ENCODE measurements around the gene KDR.

KDR gene

DNA sequence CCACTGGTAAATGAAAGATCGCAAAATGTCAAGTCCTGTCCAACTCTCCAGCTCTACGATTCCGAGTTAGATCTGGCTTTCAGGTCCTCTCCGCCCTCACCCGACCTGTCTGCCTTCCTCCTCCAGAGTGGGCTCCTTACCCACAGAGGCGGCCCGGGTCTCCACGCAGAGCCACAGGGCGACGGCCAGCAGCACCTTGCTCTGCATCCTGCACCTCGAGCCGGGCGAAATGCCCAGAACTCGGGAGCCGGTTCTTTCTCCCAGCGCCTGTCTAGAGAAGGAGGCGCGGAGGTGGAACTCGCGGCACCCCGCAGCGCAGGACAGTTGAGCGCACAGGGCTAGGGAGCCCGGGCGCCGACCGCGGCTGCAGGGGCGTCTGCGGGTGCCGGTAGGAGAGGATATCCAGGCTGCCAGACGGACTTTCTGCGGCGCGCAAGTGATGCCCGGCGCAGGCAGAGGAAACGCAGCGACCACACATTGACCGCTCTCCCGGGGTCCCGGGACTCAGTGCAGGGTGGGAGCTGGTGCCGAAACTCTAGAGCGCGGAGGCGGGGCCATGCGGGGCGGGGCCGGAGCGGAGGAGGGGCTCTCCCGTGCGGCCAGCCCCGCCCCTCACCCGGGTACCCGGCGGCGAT lies at the start of gene KDR:
KDR (minus strand) TSS at position 509 of the 635 bp plus-strand sequence; CDS start at position 207, 302 bp downstream.
- no peak for DNase-seq

DNA sequence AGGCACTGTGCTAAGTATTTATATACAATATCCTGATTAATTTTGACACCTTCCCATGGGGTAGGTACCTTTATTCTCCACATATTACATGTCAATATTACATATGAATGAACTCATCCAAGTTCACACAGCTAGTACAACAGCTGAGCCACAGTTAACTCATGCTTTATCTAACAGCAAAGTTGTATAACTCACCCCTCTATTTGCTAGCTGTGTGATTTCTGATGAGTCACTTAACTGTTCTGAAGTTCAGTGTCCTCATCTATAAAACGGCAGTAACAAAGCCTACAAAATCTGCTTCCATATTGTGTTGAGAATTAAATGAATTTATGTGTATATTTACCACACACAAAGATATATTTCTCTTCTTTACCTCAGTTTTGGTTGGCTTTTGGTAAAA lies 48.2 kb upstream of the KDR start:
- no peak for DNase-seq

DNA sequence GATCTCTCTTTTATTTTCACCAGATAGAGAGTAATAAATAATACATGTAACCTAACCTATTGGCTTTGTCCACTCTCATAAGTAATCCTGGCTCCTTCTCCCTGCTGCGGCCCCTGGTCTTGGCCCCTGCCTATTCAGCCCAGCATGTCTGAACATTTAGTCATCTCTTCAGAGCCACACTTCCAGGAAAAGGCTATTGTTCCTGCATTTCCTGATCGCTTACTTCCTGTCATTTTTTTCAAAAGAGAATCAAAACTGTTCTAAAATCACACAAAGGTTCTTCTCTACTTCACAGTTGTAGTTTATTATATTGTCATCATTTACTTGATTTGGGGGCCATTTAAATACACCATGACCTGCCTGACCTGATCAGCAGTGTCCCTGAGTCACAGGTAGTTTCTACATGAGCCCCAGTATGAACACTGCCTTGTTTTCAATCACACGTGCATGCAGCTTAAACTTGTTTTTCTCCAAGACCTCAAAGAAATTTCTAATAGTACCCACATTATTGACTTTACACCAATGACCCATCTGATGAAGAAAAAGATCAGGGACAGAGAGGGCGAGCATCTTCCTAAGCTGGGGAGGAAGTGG lies 47.4 kb upstream of the KDR start:
- DNase-seq, result no peak

DNA sequence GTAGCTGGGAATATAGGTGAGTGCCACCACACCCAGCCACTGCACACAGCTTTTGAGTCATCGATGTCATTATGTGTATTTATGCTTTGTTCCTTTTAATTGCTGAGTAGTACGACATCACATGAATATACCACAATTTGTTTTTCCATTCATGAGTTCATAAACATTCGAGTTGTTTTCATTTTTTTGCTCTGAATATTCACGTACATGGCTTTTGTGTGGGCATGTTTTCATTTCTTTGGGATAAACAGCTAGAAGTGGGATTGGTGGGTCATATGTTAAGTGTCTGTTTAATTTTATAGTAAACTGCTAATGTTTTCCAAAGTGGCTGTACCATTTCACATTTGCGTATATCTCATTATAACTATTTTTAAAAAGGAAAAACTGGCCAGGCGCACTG lies 45.1 kb upstream of the KDR start:
- DNase-seq, result no peak

DNA sequence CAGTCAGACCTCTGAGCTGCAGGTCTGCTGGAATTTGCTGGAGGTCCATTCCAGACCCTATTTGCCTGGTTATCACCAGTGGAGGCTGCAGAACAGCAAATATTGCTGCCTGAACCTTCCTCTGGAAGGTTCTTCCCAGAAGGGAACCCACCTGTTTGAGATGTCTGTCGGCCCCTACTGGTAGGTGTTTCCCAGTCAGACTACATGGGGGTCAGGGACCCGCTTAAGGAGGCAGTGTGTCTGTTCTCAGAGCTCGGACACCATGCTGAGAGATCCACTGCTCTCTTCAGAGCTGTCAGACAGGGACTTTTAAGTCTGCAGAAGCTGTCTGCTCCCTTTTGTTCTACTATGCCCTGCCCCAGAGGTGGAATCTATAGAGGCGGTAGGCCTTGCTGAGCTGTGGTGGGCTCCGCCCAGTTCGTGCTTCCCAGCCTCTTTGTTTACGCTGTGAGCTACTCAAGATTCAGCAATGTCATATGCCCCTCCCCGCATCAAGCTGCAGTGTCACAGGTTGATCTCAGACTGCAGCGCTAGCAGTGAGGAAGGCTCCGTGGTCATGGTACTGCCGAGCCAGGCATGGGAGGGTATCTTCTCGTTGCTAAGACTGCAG lies 44.1 kb upstream of the KDR start:
- no peak for DNase-seq

DNA sequence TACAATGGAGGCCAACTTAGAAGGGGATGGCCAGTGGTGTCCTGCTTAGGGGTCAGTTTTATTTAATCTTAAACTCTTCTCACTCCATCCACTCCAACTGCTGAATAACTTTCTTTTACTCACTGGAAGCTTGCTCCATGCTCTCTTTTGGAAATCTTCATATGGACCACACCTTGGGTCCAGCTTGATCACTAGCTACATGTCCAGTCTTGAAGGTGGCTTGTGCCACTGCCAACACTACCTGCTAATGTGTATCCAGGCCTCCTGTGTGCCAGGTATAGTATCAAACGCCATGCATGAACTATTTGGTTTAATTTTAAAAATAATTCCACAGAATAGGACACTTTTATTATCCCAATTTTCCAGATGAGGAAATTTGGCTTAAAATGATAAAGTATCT lies 37.0 kb upstream of the KDR start:
- no peak for DNase-seq

DNA sequence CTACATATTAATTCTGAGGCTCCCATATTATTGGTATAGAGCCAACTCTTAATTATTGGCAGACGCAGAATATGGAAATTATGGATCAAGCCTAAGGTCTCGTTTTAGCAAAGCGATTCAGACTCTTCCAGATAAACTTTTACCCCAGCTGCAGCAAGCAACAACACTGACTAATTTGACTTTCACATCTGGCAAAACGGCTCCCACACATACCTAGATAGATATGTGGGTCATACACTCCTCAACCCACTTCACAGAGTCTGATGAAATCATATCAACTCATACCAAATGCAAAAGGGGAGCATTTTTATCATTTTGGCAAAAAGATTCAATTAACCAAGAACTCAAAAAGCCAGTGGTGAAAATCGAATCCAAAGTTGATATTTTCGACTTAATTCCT lies 36.3 kb upstream of the KDR start:
- no peak for DNase-seq

DNA sequence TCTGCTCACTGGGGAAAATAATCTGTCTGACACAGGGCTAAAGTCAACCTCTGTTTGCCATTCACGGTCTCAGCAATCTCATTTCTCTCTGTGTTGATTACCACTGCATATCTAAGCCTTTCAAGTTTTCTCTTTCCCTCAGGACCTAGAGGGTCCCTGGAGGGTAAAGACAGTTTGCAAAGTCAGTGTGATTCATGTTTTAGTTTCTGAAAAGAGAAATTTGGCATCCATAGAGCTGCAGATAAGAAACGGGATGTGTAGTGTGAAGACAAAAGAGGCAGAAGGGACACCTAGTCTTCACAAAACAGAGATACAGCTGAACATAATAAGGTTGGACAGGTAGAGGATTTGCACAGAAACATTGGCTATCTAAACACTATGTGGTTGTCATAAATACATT lies 34.5 kb upstream of the KDR start:
- no peak for DNase-seq

DNA sequence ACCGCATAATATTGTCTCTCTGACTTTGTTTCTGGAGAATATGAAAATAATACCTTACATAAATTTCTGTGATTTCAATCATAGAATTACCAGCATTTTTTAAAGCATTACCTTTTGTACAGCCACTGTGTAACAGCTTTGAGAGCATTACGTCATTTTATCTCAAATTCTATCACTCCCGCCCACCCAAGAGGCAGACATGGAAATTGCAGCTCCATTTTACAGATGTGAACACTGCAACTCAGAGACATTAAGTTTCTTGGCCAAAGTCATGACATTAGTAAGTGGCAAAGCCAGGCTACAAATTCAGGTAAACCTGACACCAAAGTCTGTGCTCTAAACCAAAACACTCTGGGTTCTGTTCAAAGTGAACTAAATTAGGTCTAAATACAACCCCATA lies 33.6 kb upstream of the KDR start:
- no peak for DNase-seq

DNA sequence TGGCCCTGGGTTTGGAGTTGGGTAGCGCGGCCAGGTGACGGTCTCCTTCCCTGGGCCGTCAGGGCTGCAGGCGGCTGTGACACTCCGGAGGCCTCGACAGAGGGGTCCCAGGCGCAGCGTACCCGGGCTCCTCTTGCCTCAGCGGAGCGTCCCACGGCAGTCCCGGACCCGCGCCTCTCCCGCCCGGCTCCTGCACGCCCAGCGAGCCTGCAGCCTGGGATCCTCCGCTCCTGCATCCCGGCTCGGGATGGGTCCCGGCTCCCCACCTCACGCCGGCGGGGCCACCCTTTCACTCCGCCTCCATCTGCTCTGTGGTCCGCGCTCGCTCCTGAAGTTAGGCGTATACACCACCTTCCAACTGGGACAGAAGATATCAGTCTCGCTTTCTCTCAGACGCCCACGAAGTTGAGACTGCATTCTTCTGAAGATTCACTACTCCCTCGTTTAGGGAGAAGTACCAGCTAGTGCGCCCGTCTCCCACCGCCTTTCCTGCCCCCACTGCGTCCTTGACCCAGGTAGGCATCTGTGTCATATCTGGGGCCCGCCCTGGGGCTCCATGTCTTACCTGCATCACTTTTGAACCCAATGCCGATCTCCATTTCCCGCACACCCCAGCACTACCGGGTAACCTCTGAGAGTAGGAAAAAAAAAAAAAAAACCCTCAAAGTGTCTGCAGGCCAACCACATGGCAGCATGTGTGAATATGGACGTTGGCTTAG lies 32.3 kb upstream of the KDR start:
- DNase-seq, result no peak

DNA sequence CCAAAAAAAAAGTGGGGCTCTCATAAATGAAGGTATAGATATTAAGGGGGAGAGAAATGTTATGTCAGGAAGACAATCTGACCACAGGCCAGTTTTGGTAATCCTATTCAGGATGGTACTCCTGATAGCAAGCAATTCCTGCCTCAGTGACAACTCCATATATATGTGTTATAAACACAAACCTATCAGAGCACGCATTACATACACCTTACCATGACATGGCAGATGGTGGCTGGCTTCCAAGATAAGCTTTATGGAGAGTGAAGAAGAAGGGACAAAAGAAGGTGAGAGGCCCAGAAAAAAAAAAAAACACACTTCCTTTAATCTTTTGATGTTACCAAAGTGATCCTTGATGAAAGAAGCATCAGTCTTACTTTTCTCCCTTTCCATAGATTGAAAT lies 29.5 kb upstream of the KDR start:
- DNase-seq, result no peak

DNA sequence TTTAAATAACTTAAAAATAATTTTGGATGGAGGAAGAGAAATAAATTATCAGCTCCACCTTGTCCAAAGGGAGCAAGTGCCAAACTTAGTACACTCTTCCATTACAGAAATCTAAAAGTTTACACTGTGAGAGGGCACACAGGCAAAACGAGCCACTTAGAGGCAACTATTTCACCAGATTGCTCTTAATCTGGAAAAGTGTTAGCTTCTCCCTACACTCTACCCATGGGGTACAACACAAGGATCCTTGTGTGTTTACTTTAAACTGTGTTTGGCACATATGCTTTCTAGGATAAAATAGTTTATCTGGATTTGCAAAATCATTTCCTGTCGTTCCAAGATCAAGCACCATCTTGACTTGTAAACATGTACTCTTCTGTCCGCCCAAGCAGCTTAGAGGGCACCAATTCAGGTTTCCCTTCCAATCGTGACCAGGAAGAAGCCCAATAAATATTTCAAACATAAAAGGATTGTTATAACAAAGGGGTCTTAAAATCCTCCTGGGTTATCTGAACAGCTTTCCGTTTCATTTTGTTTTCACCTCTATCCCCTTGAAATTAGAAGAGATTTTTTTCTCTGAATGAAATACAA lies 29.0 kb upstream of the KDR start:
- no peak for DNase-seq

DNA sequence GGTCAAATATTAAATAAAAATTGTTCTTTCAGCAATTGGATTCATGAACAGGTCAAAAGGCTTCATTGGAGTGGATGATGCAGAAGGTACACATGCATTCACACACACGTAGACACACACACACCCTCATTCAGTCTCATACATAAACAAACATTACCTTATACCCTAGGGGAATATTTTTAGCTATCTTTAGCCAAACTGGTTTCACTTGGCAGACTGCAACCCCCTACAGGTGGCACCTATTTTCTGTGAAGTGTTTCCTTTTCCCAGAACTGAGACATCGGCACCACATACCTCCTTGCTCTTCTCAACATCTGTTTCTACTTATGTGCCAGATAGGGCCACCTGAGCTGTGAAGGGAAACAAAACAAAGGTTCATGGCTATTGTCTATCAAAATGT lies 18.5 kb upstream of the KDR start:
- no peak for DNase-seq

DNA sequence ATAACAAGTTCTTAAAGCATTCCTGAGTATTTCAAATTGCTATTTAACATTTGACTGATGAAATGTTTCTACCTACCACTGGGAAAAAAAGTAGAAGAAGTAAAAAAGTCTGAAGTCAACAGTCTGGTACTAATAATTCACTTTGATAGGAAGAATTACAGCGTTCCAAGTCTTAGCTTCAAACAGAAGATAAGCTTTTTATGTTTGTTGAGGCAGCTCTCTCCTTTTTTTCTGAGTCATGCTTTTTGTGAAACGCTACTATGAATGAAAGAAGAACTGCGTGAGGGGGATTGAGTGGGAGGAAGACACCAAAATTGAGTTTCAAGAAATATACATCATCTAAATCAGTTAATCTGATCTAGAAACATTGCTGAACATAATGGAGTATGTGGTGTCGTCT lies 13.0 kb upstream of the KDR start:
- DNase-seq, result no peak

DNA sequence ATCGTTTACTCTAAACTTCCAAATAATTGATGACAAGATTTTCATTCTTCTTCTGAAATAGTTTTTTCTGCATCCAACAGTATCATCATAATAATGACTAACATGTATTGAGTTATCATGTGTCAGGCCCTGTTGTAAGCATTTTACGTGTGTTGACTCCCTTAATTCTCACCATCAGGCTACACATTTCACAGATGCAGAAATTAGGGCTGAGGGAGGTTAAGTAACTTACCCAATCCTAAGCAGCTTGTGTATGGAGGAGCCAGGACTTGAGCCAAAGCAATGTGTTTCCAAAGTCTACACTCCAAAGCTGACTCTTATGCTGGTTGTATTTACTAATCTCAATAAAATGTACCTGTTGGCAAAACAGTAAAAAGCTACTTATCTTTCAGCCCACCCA lies 11.2 kb upstream of the KDR start:
- DNase-seq, result no peak

DNA sequence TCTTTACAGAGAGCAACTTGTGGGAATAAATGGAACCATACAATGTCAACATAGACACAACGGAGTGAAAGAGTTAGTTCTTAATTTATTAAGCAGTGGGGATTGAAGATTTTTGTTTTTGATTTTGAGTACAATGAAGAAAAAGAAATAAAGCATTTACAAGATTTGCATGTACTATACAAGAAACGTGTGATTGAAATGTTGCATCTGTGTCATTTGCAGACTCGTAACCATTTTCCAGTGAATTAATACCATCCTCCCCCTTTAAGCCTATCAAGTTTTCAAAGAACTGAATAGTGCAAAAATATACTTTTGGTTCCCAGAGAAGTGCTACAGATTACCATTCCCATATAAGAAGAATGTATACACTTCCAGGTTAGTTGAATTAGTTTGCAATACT lies 8.6 kb upstream of the KDR start:
- no peak for DNase-seq

DNA sequence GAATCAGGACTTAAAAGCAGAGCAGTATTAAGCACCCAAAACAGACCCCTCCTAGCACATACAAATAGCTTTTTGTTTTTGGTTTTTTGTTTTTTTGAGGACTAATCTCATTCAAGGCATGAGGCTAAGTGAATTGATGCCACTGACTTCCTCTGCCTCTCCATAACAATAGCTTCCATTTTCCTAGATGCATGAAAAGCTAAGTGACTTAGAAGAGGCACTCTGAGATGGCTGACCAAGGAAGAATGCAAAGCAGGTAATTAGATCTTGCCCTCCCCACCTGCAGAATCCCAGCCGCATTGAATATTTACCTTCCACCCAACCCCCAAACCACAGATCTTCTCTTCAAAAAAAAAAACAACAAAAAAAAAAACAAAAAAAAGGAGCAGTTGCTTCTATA lies 7.4 kb upstream of the KDR start:
- DNase-seq, result no peak

DNA sequence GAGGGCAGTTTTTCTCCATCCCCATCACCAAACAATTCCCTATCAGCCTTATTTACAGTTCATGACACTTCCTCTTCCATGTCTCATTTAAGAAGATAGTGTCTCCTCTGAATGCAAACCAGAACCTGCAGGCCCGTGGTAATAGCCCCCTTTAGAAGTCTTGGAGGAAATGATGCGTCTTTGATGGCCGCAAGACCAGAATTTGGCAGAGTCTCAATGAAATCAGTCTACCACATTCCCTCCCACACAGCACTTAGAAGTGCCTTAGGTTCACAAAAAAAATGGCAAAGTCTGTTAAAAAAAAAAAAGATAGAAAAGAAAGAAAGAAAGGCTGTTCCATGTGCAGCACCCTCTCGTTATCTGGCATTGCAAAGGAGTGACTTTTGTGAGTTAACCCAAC lies 2.1 kb upstream of the KDR start:
- DNase-seq, result no peak

DNA sequence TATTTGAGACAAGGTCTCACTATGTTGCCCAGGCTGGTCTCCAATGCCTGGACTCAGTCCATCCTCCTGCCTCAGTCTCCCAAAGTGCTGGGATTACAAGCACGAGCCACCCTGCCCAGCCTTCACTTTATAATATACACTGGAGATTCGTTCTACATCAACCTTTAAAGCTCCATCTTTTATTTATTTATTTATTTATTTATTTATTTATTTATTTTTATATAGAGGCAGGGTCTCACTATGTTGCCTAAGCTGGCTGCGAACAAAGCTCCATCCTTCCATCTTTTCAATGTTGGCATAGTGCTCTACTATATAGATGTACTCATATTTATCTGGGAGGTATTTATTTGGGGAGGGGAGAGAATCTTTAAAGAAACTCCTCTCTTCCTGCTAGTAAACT lies 1.7 kb upstream of the KDR start:
- no peak for DNase-seq

DNA sequence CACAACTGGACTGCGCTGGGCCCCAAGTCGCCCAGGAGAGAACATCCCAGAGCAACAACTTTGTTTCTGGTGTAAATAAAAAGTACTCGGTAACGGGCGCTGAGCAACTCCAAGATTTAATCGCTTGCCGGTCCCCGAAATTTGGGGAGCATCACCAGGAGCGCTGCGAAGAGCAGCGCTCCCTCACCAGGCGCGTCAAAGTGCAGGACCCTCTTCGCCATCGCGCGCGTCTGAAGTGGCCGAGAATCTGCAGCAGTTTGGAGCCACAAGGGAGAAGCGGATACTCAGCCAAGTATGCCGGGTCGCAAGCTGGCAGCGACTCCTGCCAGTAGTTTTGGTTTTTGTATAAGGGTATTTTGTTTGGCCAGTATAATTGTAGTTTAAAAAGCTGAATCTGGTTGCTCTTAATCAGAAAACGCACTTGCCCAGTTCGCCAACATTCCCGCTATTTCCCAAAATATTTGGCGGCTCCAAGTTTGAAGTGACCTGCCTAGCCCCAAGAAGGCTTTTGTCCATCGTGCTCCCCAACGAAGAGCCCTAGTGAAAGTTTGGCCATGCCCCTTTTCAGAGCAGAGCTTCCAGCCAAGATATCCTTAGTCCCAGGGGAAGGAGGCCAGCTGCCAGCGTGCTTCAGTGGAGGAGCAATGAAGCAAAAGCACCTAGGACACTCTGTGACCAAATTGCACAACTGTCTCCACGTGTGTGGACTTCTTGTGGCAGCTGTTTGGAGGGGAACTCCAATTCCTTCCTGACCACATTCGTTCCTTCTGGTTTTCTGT lies 557 bp upstream of the KDR start:
- DNase-seq, result no peak

DNA sequence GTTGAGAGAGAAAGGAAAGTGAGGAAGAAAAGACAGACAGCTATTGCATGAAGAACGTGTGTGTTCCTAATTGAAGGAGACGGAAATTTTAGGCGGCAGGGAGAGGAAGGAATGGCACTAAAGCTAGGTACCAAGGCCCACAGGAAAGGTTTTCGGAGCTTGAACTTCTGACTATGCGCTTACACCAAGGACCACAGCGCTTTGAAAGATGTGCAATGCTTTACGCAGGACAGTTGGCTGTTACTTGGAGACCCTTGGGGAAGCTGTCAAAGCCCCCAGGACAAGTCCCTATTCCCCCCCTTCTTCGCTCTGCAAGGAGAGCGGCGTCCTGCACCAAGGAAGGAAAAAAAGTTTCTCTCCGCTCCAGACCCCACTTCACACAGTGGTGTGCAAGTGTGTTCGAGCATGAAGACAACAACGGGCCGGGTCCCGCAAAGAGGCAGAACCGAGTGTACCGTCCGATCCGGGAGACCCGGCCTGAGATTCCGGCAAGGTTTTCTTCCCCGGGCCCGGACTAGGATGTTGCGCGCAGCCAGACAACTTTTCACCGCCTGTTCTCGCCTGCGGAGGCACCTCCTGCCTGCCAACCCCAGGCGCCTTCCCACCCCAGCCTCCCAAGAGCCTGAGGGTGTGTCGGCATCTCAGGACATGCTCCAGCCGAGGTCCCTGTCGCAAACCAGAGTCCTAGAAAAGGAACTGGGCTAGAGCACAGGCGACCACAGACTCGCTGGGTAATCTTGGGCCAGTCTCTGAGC lies 896 bp downstream of the KDR start:
- no peak for DNase-seq

DNA sequence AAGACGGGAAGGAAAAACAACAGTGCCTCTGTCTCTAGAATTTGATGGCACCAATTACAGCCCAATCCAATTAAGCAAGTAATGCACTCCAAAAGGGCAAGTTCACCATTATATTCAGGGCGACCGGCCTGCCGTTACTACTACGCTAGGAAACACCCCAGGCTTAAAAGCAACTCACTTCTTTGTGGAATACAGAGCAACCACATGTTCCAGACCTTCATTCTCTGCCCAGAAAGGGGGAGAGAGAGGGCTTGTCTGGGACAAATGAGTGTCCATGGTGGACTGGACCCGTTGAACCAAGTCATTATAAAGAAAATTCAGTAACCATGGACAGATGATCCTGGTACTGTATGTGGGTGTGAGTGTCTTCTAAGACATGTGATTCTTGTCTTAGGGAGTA lies 1.6 kb downstream of the KDR start:
- DNase-seq, result no peak

All from CD4-positive, alpha-beta T cell treated with Interleukin-21 for 1 hour (primary cell).